Hepatocyte (in vitro differentiated cells): Measurements from ENCODE around the gene SLC5A10.

Experiments used
- EZH2phosphoT487 ChIP-seq: fragments of 200-600 bp; sonication (generic); IDR thresholded peaks from one replicate; pipeline ENCODE4 v1.6.1; 2018; ENCODE audit warnings: antibody characterized with exemption, mild to moderate bottlenecking, low read depth, moderate library complexity; ENCODE audit not compliant: unreplicated experiment, severe bottlenecking
- TF ChIP-seq, protein P1 (sequence below): fragments of 200-600 bp; sonication (generic); IDR thresholded peaks from 2 replicates; pipeline ENCODE4 v1.5.1; 2016; ENCODE audit warnings: antibody characterized with exemption, mild to moderate bottlenecking; ENCODE audit not compliant: poor library complexity

GRCh38 chr17:19009970-19010369, 58.0 kb downstream of the SLC5A10 start:
- TF ChIP-seq EZH2phosphoT487 = no peak
- TF ChIP-seq, protein P1, sequence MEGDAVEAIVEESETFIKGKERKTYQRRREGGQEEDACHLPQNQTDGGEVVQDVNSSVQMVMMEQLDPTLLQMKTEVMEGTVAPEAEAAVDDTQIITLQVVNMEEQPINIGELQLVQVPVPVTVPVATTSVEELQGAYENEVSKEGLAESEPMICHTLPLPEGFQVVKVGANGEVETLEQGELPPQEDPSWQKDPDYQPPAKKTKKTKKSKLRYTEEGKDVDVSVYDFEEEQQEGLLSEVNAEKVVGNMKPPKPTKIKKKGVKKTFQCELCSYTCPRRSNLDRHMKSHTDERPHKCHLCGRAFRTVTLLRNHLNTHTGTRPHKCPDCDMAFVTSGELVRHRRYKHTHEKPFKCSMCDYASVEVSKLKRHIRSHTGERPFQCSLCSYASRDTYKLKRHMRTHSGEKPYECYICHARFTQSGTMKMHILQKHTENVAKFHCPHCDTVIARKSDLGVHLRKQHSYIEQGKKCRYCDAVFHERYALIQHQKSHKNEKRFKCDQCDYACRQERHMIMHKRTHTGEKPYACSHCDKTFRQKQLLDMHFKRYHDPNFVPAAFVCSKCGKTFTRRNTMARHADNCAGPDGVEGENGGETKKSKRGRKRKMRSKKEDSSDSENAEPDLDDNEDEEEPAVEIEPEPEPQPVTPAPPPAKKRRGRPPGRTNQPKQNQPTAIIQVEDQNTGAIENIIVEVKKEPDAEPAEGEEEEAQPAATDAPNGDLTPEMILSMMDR = no peak
